Glutamatergic neuron (in vitro differentiated cells): ENCODE results near the gene SPX. TPM values are rescaled to one million over a fixed set of nuclear protein-coding genes. Genes with fewer than 3 reads are reported as not detected.

Source experiments
- DNase-seq: peaks from one replicate; pipeline ENCODE4 v3.0.0; 2022
- H3K27ac Mint-ChIP-seq: one replicate; pipeline ENCODE4 v1.8.0; 2020; ENCODE audit warnings: mild to moderate bottlenecking, mixed read lengths, inconsistent platforms; ENCODE audit not compliant: unreplicated experiment
- H3K27me3 Mint-ChIP-seq: one replicate; pipeline ENCODE4 v1.8.0; 2020; ENCODE audit warnings: mild to moderate bottlenecking, moderate library complexity, mixed read lengths, inconsistent platforms; ENCODE audit not compliant: unreplicated experiment
- H3K36me3 Mint-ChIP-seq: one replicate; pipeline ENCODE4 v1.8.0; 2020; ENCODE audit warnings: mild to moderate bottlenecking, mixed read lengths, inconsistent platforms; ENCODE audit not compliant: unreplicated experiment
- H3K4me1 Mint-ChIP-seq: one replicate; pipeline ENCODE4 v1.8.0; 2020; ENCODE audit warnings: mild to moderate bottlenecking, low read depth, mixed read lengths, inconsistent platforms; ENCODE audit not compliant: unreplicated experiment
- H3K4me3 Mint-ChIP-seq: one replicate; pipeline ENCODE4 v1.8.0; 2020; ENCODE audit warnings: mild to moderate bottlenecking, mixed read lengths, inconsistent platforms; ENCODE audit not compliant: unreplicated experiment
- H3K9me3 Mint-ChIP-seq: one replicate; pipeline ENCODE4 v1.8.0; 2020; ENCODE audit warnings: mild to moderate bottlenecking, moderate library complexity, mixed read lengths, inconsistent platforms; ENCODE audit not compliant: unreplicated experiment
- CTCF ChIP-seq: fragments of 200-600 bp; sonication (generic); IDR thresholded peaks from one replicate; pipeline ENCODE4 v1.5.0; 2021; ENCODE audit not compliant: partially characterized antibody, unreplicated experiment
- total RNA-seq: library from RNA; stranded (reverse); fragmentation: NEBNext Ultra II Directional; extraction: Animal tissue kit (Norgen Biotek cat#: 25700); gene quantifications from one replicate; pipeline ENCODE4 v1.2.1, GENCODE V29; 2021; ENCODE audit not compliant: unreplicated experiment

The SPX gene
- total RNA-seq, 1 donor from 2014 or later, result not detected

GRCh38 chr12:21573733-21574358, 47.8 kb downstream of the SPX start:
- H3K36me3 Mint-ChIP-seq, result no peaks in the 10 kb centered on the region
- no peak overlapping the region for H3K4me3 Mint-ChIP-seq
- H3K27ac Mint-ChIP-seq, result peak overlapping the region; percentile 56
- no peaks in the 10 kb centered on the region for H3K27me3 Mint-ChIP-seq
- no peaks in the 10 kb centered on the region for H3K9me3 Mint-ChIP-seq
- H3K4me1 Mint-ChIP-seq, result peaks cover 13% of the 10 kb centered on the region
- TF ChIP-seq CTCF, result no peak
- DNase-seq, result no peak

DNA sequence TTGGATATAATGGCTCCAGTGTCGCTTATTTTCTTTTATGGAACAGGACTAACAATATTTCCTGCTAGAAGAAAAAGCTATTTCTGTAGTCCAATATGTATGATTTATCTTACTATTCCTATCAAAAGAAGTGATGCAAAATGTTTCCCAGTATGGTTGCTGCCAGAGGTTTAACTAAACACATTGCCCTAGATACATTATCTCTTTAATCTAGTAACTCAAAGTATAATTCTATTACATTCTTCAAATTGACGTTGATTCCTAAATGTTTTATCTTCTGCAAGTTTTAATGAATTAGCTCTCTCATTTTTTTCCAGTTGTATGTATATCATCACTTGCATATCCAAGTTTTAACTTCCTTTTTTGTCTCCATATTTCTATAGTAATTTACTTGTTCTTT, 50.3 kb downstream of the SPX start:
- Mint-ChIP-seq H3K9me3 (no peaks in the 10 kb centered on the region), H3K27me3 (no peaks in the 10 kb centered on the region), H3K4me1 (peaks cover 12% of the 10 kb centered on the region)

DNA sequence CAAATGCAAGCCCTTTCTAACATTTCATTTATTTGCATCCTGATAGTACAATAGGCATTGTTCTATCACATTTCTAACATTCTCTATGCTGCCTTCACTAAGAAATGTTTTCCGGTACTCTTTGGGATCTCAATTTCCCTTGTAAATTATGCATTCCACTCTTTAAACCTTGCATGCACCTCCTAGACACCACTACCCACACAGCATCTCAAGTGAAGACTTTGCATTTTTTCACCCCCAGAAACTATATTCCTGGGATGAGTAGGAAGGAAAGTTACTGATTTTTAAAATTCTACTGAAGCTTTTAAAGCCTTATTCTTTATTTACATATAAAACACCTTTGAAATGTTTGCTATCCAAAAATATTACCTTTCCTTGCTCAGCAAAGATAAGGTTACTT, 51.4 kb downstream of the SPX start:
- Mint-ChIP-seq H3K4me1 (peaks cover 12% of the 10 kb centered on the region), H3K4me3 (no peak overlapping the region)
- no peak for TF ChIP-seq CTCF

More for the DNA sequence above, 50.3 kb downstream of the SPX start:
- TF ChIP-seq CTCF, result no peak
- H3K4me3 Mint-ChIP-seq, result no peak overlapping the region
- H3K27ac Mint-ChIP-seq, result no peak overlapping the region
- DNase-seq, result no peak
- no peaks in the 10 kb centered on the region for H3K36me3 Mint-ChIP-seq

DNA sequence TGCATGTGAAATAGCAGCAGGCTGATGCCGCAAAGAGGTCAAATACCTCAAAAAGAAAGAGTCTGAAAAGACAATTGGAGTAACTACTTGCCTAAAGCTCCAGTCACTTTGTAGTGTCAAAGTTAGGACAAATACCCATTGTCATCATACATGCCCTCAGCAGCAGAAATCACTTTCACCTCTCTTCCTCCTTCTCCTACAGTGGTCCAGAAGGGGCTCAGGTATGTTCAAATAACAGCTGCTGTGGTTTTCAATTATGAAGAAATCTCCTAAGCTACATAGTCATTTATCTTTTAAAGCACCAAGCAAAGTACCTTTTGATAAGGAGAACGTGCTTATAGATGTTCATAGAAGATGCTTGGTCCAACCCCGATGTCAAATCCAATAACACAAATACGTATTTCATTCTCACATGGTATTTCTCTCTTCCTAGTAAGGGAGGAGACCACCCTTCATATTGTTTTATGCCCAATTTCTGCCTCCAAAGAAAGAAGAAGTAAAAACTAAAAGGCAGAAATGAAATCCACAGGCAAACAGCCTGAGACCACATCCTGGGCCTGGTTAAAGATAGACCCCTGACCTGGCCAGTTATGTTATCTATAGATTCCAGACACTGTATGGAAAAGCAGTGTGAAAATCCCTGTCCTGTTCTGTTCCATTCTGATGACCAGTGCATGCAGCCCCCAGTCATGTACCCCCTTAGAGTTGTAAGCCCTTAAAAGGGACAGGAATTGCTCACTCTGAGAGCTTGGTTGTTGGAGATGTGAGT, 54.8 kb downstream of the SPX start:
- DNase-seq, result no peak
- Mint-ChIP-seq H3K4me1 (no peaks in the 10 kb centered on the region), H3K27me3 (no peaks in the 10 kb centered on the region), H3K9me3 (no peaks in the 10 kb centered on the region), H3K4me3 (no peak overlapping the region), H3K27ac (no peak overlapping the region), H3K36me3 (no peaks in the 10 kb centered on the region)
- TF ChIP-seq CTCF, result no peak

More for the DNA sequence above, 51.4 kb downstream of the SPX start:
- DNase-seq, result no peak
- no peaks in the 10 kb centered on the region for H3K9me3 Mint-ChIP-seq
- H3K27me3 Mint-ChIP-seq, result no peaks in the 10 kb centered on the region
- no peak overlapping the region for H3K27ac Mint-ChIP-seq
- no peaks in the 10 kb centered on the region for H3K36me3 Mint-ChIP-seq

Other genes starting within 250 kb of the SPX start
- 11.9 TPM for gene SLCO1A2, start 191.4 kb upstream of the SPX start, total RNA-seq
- gene IAPP, start 153.4 kb upstream of the SPX start, total RNA-seq, result not detected
- gene PYROXD1, start 88.6 kb upstream of the SPX start, total RNA-seq, result 17.4 TPM
- 20.0 TPM for gene RECQL, start 24.7 kb upstream of the SPX start, total RNA-seq
- gene GOLT1B, start 24.5 kb upstream of the SPX start, total RNA-seq, result 42.2 TPM
- gene GYS2, start 78.6 kb downstream of the SPX start, total RNA-seq, result not detected
- gene LDHB, start 131.5 kb downstream of the SPX start, total RNA-seq, result 539 TPM
- gene KCNJ8, start 248.4 kb downstream of the SPX start, total RNA-seq, result 0.66 TPM